ENCODE data around the gene CYP2E1.
"Not testable (repeated sequence)": the region's sequence is repeated elsewhere in the genome, so short reads cannot be mapped to it uniquely, and the experiment has no call there.

The CYP2E1 gene

DNA sequence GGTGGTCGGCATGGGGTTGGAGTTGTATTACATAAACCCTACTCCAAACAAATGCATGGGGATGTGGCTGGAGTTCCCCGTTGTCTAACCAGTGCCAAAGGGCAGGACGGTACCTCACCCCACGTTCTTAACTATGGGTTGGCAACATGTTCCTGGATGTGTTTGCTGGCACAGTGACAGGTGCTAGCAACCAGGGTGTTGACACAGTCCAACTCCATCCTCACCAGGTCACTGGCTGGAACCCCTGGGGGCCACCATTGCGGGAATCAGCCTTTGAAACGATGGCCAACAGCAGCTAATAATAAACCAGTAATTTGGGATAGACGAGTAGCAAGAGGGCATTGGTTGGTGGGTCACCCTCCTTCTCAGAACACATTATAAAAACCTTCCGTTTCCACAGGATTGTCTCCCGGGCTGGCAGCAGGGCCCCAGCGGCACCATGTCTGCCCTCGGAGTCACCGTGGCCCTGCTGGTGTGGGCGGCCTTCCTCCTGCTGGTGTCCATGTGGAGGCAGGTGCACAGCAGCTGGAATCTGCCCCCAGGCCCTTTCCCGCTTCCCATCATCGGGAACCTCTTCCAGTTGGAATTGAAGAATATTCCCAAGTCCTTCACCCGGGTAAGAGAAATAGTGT lies at the start of gene CYP2E1:
TSS of gene CYP2E1 (plus strand) at position 407 of the 632 bp plus-strand sequence. CDS start at position 440, 33 bp downstream.
- DNase-seq (ENCODE audit: low read depth in 2 of 2): no peak

DNA sequence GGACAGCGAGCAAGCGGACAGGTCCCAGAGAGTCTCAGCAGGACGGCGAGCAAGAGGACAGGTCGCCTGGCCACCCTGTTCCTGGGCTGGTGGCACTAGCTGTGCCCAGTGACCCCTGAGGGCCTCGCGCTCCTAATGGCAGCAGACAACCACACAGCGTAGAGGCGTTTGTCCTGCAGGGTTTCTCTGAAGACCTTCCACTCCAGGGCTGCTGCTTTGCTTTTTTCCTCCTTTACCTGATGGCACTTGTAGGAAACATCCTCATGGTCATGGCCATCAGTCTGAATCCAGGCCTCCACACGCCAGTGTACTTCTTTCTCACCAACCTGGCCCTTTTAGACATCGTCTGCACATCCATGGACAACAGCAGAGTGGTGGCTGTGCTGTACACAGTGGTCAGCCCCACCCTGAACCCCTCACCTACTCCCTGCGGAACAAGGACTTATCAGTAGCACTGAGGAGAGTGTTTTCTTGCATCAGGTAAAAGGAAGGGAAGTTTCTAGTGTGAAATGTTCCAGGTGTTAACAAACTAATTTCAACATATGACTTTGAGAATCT lies 46.0 kb upstream of the CYP2E1 start:
- no peak for DNase-seq (ENCODE audit: low read depth in 2 of 2)

DNA sequence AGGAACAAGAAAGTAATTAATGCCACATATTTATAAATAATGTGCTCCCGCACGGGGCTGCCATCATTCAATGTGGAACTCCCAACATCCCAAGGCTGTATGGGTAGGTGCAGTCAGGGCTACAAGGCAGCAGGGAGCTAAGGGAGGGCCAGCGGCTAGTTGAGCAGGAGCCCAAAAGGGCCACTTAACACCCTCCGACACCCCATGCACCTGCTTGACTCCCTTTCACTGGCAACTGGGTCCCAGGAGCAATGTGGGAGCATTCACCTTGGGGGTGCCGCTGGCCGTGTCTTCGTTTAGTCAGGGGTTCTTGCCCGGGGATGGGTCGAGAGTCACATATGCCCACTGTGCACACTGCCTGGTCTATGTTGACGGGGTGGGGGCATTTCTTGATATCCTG lies 45.5 kb upstream of the CYP2E1 start:
- no peak for DNase-seq (ENCODE audit: low read depth in 2 of 2)

DNA sequence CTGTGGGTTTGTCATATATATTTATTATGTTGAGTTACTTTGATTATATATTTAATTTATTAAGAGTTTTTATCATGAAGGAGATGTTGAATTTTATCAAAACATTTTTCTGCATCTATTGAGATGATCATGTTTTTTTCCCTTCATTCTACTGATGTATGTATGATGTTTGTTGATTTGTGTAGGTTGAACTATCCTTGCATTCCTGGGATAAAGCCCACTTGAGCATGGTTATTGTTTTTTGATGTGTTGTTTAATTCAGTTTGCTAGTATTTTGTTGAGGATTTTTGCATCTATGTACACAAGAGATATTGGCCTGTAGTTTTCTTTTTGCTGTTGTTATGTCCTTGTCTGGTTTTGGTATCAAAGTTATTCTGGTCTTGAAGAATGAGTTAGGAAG lies 42.3 kb upstream of the CYP2E1 start:
- no peak for DNase-seq (ENCODE audit: low read depth in 2 of 2)

DNA sequence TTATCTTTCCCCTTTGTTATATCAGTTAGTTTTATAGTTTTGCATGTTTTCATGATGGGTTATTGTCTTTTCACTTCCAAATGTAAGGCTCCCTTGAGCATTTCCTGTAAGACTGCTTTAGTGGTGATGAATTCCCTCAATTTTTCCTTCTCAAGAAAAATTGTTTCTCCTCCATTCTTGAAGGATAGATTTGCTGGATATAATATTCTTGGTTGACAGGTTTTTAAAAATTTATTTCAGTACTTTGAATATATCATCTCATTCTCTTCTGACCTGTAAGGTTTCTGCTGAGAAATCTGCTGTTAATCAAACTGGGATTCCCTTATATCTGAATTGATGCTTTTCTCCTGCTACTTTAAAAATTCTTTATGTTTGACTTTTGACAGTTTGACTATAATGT lies 40.1 kb upstream of the CYP2E1 start:
- no peak for DNase-seq (ENCODE audit: low read depth in 2 of 2)

DNA sequence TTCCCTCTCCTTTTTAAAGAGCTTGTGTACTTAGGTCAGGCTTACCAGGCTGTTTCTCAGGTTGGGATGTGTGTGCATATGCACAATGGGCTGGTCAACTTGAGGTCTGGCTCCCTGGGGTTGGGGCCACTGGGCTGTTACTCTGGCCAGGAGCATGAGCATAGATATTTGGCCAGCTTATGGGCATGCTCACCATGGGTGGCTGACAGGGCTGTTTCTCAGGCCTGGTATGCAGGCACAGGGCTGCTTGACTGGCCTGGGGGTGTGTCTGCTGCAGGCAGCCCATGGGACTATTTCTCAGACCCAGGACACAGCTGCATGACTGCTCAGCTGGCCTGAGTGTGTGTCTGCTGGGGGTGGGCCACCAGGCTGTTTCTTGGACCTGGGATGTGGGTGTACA lies 38.8 kb upstream of the CYP2E1 start:
- DNase-seq (ENCODE audit: low read depth in 2 of 2): no peak

DNA sequence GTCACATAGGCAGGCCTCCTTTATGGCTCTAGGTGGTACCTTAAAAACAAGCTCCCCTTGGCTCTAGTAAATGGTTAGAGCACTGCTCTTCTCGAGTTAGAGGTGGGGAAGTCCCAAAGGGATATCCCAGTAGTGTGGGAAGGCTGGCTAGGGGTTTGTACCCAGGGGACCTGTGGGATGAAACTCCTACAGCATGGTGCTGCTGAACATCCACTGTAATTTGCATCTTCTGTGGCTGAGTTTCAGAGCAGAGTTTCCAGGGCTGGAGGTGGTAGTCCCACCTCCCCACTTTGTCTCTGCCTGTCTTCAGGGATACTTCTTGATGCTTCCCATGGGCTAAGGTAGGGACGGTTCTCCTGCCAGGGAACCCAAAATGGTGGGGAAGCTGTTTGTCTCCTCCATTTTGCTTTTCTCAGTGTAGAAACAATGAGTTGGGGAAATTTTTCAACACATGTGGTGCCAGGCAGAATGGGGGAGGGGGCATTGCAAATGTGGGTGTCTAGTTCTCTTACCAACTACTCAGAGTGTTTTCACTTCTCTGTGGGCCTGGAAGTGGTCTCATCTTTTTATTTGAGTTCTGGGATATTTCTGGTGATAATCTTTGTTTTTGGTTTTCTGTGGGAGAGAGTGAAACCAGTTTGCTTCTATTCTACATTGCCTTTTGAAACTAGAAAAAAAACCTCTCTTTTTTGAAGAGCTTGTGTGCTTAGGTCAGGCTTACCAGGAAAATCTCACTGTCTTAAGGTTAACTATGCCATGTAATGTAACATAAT lies 37.2 kb upstream of the CYP2E1 start:
- no peak for DNase-seq (ENCODE audit: low read depth in 2 of 2)

DNA sequence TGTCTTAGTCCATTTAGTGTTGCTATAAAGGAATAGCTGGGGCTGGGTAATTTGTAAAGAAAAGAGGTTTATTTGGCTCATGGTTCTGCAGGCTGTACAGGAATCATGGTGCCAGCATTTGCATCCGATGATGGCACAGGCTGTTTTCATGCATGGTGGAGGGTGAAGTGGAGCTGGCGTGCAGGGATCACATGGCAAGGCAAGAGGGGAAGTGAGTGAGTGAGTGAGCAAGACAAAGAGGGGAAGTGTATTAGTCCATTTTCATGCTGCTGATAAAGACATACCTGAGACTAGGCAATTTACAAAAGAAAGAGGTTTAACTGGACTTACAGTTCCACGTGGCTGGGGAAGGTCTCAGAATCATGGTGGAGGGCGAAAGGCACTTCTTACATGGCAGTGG lies 33.6 kb upstream of the CYP2E1 start:
- not testable (repeated sequence) for DNase-seq (ENCODE audit: low read depth in 2 of 2)

DNA sequence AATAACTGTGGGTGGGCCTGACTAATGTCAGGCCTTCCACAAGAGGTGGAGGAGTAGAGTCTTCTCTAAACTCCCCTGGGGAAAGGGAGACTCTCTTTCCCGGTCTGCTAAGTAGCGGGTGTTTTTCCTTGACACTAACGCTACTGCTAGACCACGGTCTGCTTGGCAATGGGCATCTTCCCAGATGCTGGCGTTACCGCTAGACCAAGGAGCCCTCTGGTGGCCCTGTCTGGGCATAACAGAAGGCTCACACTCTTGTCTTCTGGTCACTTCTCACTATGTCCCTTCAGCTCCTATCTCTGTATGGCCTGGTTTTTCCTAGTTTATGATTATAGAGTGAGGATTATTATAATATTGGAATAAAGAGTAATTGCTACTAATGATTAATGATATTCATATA lies 29.8 kb upstream of the CYP2E1 start:
- not testable (repeated sequence) for DNase-seq (ENCODE audit: low read depth in 2 of 2)

DNA sequence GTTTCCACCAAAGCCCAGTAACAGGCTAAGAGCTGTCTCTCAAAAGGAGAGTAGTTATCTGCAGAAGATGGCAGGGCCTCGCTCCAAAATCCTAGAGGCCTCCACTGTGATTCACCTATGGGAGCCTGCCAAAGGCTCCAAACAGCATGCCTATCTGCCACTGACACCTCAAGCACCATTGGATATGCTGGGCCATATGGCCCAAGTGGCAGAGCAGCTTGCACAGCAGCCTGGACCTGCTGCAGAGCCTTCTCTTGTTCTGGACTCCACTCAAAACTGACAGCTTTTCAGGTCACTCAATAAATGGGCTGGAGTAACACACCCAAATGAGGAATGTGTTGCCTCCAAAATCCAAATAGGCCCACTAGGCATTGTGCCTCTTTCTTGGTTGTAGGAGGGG lies 28.0 kb upstream of the CYP2E1 start:
- DNase-seq (ENCODE audit: low read depth in 2 of 2): not testable (repeated sequence)

DNA sequence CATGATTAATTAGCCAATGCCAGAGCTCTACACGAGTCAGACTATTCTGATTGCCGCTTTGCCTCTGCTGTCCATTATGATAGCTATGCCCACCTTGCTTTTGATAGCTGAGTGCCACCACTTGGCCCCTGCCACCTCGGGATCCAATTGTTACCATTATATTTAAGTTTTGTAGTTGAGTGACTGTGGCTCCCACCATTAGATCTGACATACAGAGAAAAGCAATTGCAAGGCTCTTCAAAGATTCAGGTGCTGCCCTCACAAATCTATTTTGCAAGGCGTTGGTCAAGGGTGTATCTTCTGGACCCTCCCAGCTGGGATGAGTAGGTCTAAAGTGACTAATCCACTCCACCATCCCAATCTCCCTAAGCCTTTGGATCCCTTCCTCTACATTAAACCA lies 26.3 kb upstream of the CYP2E1 start:
- not testable (repeated sequence) for DNase-seq (ENCODE audit: low read depth in 2 of 2)

DNA sequence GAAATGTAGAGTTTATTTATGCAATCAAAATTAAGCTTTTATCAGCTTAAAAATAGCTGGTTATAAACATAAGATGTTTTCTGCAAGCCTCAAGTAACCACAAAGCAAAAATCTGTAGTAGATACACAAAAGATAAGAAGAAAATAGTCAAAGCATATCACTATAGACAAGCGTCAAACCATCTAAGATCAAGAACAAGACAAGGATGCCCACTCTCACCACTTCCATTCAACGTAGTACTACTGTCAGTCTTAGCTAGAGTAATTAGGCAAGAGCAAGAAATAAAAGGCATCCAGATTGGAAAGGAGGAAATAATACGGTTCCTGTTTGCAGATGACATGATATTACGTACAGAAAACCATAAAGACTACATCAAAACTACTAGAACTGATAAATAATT lies 17.5 kb upstream of the CYP2E1 start:
- DNase-seq (ENCODE audit: low read depth in 2 of 2): no peak

DNA sequence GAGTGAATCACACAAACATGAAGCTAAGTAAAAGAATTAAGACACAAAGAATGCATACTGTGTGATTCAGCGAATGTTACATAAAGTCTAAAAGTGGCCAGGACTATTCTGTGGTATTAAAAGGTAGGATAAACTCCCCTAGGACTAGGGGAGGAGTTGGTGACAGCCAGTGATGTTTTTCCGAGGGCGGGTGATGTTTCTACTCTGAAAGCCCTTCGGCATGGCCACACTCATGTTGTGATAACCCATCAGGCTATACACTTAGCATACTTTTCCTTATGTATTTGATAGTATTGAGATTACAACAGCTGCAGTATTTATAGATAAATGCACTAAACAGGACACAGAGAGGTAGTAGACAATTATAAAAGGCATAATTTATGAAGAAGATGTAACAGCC lies 15.8 kb upstream of the CYP2E1 start:
- no peak for DNase-seq (ENCODE audit: low read depth in 2 of 2)

DNA sequence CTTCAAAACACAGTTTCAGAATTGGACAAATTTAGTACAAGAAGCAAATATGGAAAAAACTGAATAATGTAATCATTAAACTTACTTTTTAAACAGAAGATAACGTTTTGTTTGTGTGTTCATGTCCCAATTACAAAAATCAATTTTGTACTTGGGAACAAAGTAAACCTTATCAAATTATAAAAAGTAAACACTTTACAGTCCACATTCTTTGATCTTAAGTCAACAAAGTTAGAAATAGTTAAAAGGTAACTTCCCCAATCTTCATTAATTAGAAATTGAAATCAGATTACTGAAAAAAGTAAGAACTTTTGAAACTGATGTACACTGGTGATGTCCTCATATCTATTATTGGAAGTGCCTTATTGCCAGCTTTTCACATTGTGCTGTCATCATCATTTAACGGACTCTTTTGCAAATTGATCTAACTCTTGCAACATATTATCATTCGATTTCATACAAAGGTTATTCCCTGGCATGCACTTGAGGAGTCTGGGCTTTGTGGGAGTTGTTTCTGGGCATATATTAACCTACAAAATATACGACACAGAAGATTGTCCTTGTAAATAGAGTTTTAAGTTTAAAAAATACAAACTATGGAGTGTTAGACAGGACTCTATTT lies 15.1 kb upstream of the CYP2E1 start:
- no peak for DNase-seq (ENCODE audit: low read depth in 2 of 2)

DNA sequence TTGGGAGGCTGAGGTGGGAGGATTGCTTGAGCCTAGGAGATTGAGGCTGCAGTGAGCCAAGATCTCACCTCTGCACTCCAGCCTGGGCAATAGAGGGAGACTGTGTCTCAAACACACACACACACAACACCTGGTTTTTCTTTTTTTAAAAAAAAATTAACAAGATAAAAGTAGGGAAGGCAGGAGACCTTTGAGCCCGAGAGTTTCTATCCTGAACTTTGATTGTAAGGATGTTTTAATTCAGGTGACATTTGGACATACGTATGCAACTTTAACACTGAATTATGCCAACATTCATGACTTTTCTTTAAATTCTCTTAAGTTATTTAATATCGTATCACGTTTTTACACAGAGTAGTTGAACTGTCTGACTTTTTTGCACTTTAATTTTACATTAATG lies 11.7 kb upstream of the CYP2E1 start:
- no peak for DNase-seq (ENCODE audit: low read depth in 2 of 2)

DNA sequence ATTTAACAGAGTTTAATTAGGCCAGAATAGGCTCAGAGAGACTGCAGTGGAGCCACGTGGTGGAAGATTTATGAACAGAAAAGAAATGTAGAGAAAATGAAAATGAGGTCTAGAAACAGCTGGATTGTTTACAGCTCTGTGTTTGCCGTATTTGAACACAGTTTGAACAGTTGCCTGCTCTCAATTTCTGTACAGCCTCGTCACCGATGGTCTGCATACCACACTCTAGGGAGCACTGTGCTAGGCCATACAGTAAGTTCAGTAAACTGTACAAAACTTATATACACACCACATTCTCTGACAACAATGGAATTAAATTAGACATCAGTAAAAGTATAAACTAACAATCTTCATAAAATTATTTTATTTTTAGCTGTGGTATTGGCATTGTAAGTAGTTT lies 11.1 kb upstream of the CYP2E1 start:
- DNase-seq (ENCODE audit: low read depth in 2 of 2): no peak

DNA sequence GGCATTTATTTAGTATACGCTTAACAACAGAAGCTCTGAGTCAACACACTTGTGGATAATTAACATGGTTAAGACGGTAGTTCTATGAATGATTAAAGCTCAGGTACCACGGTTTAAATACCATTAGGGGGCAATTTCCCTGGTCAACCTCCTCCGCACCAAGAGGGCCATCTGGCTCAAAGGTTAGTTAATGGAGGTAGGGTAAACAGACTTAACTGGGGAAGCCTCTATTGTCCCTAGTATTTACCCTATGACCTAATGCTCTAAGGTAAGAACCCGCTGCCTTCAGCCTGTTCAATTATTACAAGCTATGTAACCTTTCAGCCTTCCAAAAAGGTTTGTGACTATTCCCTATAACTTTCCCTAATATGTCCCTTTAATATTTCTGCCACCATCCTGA lies 8.6 kb upstream of the CYP2E1 start:
- not testable (repeated sequence) for DNase-seq (ENCODE audit: low read depth in 2 of 2)

DNA sequence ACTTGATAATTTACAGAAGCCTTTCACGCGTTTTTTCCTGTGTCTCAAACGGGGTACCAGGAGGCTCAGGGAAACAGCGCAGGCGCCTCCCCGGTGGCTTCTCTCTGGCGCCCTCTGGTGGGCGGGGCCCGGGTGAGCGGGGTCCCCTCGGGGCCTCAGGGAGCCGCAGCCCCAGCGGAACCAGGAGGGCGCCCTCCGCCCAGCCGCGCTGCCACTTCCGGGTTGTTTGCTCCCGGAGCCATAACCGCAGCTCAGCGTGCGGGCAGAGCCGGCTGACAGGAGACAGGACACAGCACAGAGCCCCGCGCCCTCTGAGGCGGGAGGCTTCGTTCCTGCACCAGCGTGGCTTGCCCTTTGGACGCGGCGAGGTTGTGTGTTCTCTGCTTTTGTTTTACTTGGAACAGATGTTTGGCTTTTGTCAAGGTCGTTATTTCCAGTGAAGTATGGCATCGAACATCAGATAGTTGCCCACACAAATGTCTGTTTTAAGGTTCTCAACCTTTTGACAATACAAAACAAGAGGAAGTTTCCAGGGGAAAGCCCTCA lies 6.9 kb upstream of the CYP2E1 start:
- DNase-seq (ENCODE audit: low read depth in 2 of 2): peak; percentile 88 to 90

DNA sequence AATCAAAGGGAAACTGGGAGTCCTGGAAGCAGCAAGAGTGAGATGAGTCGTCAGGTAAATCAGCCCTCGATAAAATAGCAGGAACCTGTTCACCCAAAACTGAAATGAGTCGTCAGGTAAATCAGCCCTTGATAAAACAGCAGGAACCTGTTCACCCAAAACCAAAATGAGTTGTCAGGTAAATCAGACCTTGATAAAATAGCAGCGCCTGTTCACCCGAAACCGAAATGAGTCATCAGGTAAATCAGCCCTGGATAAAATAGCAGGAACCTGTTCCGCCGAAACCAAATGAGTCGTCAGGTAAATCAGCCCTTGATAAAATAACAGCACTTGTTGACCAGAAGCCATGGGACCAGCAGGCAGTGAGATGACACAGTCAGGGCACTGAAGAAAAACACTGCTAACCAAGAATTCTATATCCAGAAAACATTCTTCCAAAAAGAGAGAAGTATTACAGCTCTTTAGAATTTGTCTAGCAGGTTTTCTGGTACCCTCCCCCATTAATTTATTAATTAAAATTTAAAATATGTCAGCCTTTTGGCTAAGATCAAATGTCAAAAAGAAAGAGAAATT lies 3.4 kb upstream of the CYP2E1 start:
- no peak for DNase-seq (ENCODE audit: low read depth in 2 of 2)

DNA sequence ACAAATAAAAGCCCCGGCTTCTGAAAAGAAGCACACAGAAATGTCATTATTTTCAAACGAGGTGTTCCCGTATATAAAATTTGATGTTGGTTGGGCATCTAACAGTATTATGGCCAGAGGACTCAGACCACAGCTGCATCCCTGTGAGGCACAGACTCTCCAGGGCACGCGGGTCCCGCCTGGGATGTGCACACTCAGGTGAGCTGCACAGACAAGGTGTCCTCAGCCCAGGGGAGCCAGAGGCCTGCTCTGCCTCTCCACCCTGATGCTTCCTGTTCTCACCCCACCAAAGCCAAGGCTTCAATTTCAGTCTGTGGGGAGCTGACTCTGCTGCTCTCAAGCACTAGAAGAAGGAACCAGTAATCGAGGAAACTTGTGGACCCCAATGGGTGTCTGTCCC lies 1.7 kb upstream of the CYP2E1 start:
- no peak for DNase-seq (ENCODE audit: low read depth in 2 of 2)

DNA sequence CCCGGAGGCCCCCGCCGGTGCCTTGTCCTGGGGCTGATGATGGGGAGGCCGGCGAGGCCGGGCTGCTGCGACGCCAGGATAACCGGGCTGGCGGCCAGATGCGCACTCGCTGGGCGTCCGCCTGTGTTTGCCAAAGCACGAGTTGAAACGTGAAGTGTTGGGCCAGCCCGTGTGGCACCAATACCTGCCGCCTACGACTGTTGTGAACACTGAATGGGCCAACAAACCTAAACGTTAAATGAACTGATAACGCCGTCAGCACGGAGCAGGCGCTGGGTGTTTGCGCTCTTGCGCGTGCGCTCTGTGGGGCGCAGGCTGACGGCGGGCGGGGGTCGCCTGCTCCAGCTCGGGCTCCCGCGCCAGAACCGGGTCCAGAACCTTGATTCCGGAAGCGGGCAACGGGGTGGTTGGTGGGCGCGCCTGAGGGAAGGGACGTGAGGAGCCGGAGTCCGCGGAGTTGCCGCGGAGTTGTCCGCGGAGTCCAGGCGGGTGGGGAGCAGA lies 658 bp downstream of the CYP2E1 start:
- DNase-seq (ENCODE audit: low read depth in 2 of 2): no peak

DNA sequence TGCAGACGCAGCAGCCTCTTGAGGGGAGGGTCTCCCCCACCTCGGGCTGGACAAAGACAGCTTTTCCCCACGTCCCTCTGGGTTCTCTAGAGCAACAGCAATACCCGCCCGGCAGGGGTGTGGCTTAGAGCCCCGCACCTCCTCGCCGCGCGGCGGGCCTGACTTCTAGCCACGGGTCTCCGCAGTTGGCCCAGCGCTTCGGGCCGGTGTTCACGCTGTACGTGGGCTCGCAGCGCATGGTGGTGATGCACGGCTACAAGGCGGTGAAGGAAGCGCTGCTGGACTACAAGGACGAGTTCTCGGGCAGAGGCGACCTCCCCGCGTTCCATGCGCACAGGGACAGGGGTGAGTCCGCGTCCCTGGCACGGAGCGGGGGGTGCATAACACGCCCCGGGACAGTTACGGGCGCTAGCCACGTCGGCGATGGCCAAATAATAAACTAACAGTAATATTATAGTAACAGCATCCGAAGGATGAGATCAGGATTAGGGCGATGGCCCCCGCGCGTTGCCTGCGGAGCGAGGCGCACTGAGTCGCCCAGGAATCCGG lies 1.2 kb downstream of the CYP2E1 start:
- no peak for DNase-seq (ENCODE audit: low read depth in 2 of 2)
